Thyroid gland (tissue), 4 donors: Measurements from ENCODE around the gene IRF2.

Experiments
- POLR2A ChIP-seq, 2 donors: fragments of 450-650 bp; IDR thresholded peaks; one replicate each; pipeline ENCODE4 v1.6.1; 2017; ENCODE audit warnings: antibody characterized with exemption in 2 of 2, mild to moderate bottlenecking in 2 of 2, moderate library complexity in 1 of 2
- TF ChIP-seq, protein P1 (sequence below), 6 experiments: fragments of 200-600 bp in 3 of 6; fragments of 450-650 bp in 3 of 6; sonication (generic) in 3 of 6; IDR thresholded peaks; one replicate each; pipeline ENCODE4 v1.5.1; 2016 to 2019; ENCODE audit warnings: antibody characterized with exemption in 6 of 6, mild to moderate bottlenecking in 2 of 6, inconsistent platforms in 1 of 6, moderate library complexity in 1 of 6

DNA sequence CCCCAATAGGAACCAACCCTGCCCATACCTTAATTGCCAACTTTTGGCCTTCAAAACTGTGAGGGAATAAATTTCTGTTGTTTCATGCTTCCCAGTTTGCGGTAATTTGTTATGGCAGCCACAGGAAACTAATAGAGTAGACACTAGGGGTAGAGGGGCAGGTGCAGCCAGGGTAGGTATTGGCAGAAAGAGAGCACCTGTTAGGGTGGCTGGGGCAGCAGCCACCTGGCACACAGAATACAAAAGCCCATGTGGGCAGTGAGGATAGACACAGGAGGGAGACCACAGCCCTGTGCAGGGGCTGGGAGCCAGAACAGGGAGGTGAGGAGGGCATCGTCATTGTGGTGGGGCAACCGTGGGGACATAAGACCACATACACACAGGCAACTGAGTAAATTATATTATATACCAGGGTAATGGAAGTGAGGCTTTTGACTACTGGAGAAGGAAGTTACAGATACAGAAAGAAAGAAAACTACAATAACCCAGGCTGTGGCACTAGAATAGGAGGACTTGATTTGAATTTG, 28.2 kb downstream of the IRF2 start:
- TF ChIP-seq, protein P1, sequence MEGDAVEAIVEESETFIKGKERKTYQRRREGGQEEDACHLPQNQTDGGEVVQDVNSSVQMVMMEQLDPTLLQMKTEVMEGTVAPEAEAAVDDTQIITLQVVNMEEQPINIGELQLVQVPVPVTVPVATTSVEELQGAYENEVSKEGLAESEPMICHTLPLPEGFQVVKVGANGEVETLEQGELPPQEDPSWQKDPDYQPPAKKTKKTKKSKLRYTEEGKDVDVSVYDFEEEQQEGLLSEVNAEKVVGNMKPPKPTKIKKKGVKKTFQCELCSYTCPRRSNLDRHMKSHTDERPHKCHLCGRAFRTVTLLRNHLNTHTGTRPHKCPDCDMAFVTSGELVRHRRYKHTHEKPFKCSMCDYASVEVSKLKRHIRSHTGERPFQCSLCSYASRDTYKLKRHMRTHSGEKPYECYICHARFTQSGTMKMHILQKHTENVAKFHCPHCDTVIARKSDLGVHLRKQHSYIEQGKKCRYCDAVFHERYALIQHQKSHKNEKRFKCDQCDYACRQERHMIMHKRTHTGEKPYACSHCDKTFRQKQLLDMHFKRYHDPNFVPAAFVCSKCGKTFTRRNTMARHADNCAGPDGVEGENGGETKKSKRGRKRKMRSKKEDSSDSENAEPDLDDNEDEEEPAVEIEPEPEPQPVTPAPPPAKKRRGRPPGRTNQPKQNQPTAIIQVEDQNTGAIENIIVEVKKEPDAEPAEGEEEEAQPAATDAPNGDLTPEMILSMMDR (IDR thresholded peaks at IDR 0.05), result no peak
- no peak for TF ChIP-seq POLR2A (IDR thresholded peaks at IDR 0.05)
